PC-9 (cell line): Measurements from ENCODE around the gene VDR. TPM values are rescaled to one million over a fixed set of nuclear protein-coding genes. Genes with fewer than 3 reads are reported as not detected.

Experiments
- BruUV-seq: library from RNA; stranded (reverse); fragments of 400-500 nt; replicated peaks from 2 replicates; lab custom pipeline; 2021; lab: Mats Ljungman, UMichigan
- CTCF ChIA-PET: fragments of 300-600 bp; sonication (Branson Sonifier 250); formaldehyde crosslinking; loops from one replicate; lab custom pipeline; 2022; ENCODE audit warnings: antibody characterized with exemption; lab: Charles Lee
- POLR2A ChIA-PET: fragments of 300-600 bp; sonication (Branson Sonifier 250); formaldehyde crosslinking; loops from one replicate; lab custom pipeline; 2022; ENCODE audit warnings: antibody characterized with exemption; ENCODE audit not compliant: unreplicated experiment; lab: Charles Lee
- DNase-seq, 2 experiments: peaks; one replicate each; pipeline versions ENCODE4 v3.0.0 to v3.0.0-alpha.2; 2015 to 2022; ENCODE audit warnings: mixed read lengths in 1 of 2
- H2AFZ ChIP-seq: fragments of 200-600 bp; sonication (generic); 2 replicates; pipeline ENCODE4 v1.8.1; 2017; ENCODE audit warnings: antibody characterized with exemption
- H3F3A ChIP-seq: fragments of 200-600 bp; sonication (generic); 2 replicates; pipeline ENCODE4 v1.8.1; 2017; ENCODE audit warnings: antibody characterized with exemption, mild to moderate bottlenecking, low read depth; ENCODE audit not compliant: insufficient read depth
- H3K27ac ChIP-seq: fragments of 200-600 bp; sonication (generic); 2 replicates; pipeline ENCODE4 v1.6.1; 2016; ENCODE audit warnings: mixed run types
- H3K27me3 ChIP-seq: fragments of 200-600 bp; sonication (generic); 2 replicates; pipeline ENCODE4 v1.6.1; 2016; ENCODE audit warnings: low read depth, mixed run types; ENCODE audit not compliant: insufficient read depth
- H3K36me3 ChIP-seq: fragments of 200-600 bp; sonication (generic); 2 replicates; pipeline ENCODE4 v1.6.1; 2016; ENCODE audit warnings: low read depth, mixed run types
- H3K4me1 ChIP-seq: fragments of 200-600 bp; sonication (generic); replicated peaks from 2 replicates; pipeline ENCODE4 v1.6.1; 2016; ENCODE audit warnings: mixed run types; ENCODE audit not compliant: insufficient read depth
- H3K4me2 ChIP-seq: fragments of 200-600 bp; sonication (generic); 2 replicates; pipeline ENCODE4 v1.6.1; 2017; ENCODE audit warnings: mixed run types
- H3K4me3 ChIP-seq: fragments of 200-600 bp; sonication (generic); 2 replicates; pipeline ENCODE4 v1.6.1; 2016; ENCODE audit warnings: mixed run types
- H3K79me2 ChIP-seq: fragments of 200-600 bp; sonication (generic); 2 replicates; pipeline ENCODE4 v1.6.1; 2017; ENCODE audit warnings: low read depth, mixed run types
- H3K9me2 ChIP-seq: fragments of 200-600 bp; sonication (generic); 2 replicates; pipeline ENCODE4 v1.8.1; 2017; ENCODE audit warnings: mild to moderate bottlenecking; ENCODE audit not compliant: insufficient read depth
- H3K9me3 ChIP-seq: fragments of 200-600 bp; sonication (generic); 2 replicates; pipeline ENCODE4 v1.8.1; 2016; ENCODE audit warnings: low read depth; ENCODE audit not compliant: insufficient read depth
- H4K20me1 ChIP-seq: fragments of 200-600 bp; sonication (generic); 2 replicates; pipeline ENCODE4 v1.8.1; 2017; ENCODE audit not compliant: insufficient read depth
- EZH2 ChIP-seq: fragments of 200-600 bp; sonication (generic); IDR thresholded peaks from 2 replicates; pipeline ENCODE4 v1.8.0; 2017; ENCODE audit warnings: antibody characterized with exemption, low read depth
- intact Hi-C: fragments of 100-400 bp; cut with micrococcal nuclease; formaldehyde crosslinking; loops from one replicate; pipeline ENCODE4 v1.10.0; 2022; ENCODE audit not compliant: unreplicated experiment
- total RNA-seq: library from RNA; stranded (reverse); gene quantifications from 2 replicates; pipeline ENCODE4 v1.2.3, GENCODE V29; 2021
- TF ChIP-seq, protein P1 (sequence below): fragments of 200-600 bp; sonication (generic); conservative IDR thresholded peaks from 2 replicates; pipeline ENCODE4 v1.6.1; 2017; ENCODE audit warnings: mixed run types, antibody characterized with exemption, mild to moderate bottlenecking, moderate library complexity

Gene VDR
- total RNA-seq, 1 experiment from 2014 or later = 12.3 TPM

DNA sequence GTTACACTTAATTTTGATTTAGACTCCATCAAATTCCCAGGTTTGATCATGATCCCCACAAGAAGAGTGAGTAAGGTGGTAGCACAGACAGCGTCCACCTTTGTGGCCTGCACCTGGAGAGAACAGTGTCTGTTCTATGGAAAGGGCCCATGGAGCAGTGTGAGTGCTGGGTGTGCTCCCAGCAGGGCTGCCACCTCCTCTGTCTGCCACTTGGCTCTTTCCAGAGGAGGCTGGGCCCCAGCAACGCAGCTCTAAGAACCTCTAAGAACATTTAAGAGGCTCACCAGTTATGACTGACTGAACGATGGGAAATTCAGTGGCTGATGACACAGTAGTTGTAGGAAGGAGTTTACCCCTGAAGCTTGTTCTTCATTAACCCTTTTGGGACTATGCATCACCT lies 17.3 kb downstream of the VDR start:
- no peaks in the 10 kb centered on the region for H3K27me3 ChIP-seq
- no peak for DNase-seq
- no peaks in the 10 kb centered on the region for H3K4me1 ChIP-seq
- intact Hi-C loops = no loop called here
- TF ChIP-seq, protein P1, sequence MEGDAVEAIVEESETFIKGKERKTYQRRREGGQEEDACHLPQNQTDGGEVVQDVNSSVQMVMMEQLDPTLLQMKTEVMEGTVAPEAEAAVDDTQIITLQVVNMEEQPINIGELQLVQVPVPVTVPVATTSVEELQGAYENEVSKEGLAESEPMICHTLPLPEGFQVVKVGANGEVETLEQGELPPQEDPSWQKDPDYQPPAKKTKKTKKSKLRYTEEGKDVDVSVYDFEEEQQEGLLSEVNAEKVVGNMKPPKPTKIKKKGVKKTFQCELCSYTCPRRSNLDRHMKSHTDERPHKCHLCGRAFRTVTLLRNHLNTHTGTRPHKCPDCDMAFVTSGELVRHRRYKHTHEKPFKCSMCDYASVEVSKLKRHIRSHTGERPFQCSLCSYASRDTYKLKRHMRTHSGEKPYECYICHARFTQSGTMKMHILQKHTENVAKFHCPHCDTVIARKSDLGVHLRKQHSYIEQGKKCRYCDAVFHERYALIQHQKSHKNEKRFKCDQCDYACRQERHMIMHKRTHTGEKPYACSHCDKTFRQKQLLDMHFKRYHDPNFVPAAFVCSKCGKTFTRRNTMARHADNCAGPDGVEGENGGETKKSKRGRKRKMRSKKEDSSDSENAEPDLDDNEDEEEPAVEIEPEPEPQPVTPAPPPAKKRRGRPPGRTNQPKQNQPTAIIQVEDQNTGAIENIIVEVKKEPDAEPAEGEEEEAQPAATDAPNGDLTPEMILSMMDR = no peak
- TF ChIP-seq EZH2 = no peak
- H3K9me3 ChIP-seq = no peaks in the 10 kb centered on the region
- no peak overlapping the region for H2AFZ ChIP-seq
- H3F3A ChIP-seq = no peaks in the 10 kb centered on the region
- H4K20me1 ChIP-seq = no peaks in the 10 kb centered on the region
- BruUV-seq = no TSS peak
- H3K9me2 ChIP-seq = no peaks in the 10 kb centered on the region
- H3K4me3 ChIP-seq = no peak overlapping the region
- ChIA-PET POLR2A (no interaction called here), CTCF (interaction anchor here (1.2 kb wide), 1 partner anchor 59 kb away, joined by 3 read pairs; no protein-coding TSS in a partner anchor)
- no peak overlapping the region for H3K4me2 ChIP-seq
- H3K27ac ChIP-seq = no peak overlapping the region
- H3K79me2 ChIP-seq = no peaks in the 10 kb centered on the region
- no peaks in the 10 kb centered on the region; the same call in 1 of the 2 replicates for H3K36me3 ChIP-seq

DNA sequence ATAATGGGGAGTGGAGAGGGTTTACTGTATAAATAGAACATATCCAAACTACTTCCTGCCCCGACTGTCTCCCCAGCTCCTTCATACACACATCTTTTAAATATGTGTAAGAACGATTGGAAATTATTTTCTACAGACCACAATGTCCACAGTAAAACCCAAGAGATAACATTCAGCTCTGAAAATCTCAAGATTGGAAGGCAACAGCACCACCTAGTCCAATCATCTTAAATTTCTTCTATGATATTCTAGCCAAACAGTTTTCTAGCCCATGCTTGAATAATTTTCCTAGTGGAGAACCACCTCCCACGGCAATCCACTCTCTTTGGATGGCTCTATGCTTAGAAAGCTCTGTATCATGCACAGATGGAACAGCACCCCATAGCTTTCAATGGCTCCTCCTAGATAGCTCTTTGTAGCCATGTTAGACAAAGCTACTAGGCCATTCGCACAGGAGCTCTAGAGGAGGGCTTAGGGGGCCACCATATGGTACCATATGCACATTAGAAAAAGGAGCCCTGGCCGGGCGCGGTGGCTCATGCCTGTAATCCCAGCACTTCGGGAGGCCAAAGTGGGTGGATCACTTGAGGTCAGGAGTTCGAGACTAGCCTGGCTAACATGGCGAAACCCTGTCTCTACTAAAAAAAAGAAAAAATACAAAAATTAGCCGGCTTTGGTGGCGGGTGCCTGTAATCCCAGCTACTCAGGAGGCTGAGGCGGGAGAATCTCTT lies 18.1 kb downstream of the VDR start:
- H3K4me3 ChIP-seq = no peak overlapping the region
- ChIA-PET CTCF (interaction anchor here (1.2 kb wide), 1 partner anchor 60 kb away, joined by 3 read pairs; no protein-coding TSS in a partner anchor), POLR2A (no interaction called here)
- TF ChIP-seq, protein P1 = no peak
- TF ChIP-seq EZH2 = no peak
- H3K27me3 ChIP-seq = no peaks in the 10 kb centered on the region
- no peaks in the 10 kb centered on the region for H3F3A ChIP-seq
- H3K4me2 ChIP-seq = no peak overlapping the region
- intact Hi-C loops = no loop called here
- no peak overlapping the region for H2AFZ ChIP-seq
- H3K27ac ChIP-seq = no peak overlapping the region
- H3K9me3 ChIP-seq = no peaks in the 10 kb centered on the region
- H4K20me1 ChIP-seq = no peaks in the 10 kb centered on the region
- H3K9me2 ChIP-seq = no peaks in the 10 kb centered on the region
- H3K4me1 ChIP-seq = peaks cover 8% of the 10 kb centered on the region
- BruUV-seq = no TSS peak
- no peaks in the 10 kb centered on the region for H3K79me2 ChIP-seq
- no peak for DNase-seq
- H3K36me3 ChIP-seq = no peaks in the 10 kb centered on the region; the same call in 1 of the 2 replicates

DNA sequence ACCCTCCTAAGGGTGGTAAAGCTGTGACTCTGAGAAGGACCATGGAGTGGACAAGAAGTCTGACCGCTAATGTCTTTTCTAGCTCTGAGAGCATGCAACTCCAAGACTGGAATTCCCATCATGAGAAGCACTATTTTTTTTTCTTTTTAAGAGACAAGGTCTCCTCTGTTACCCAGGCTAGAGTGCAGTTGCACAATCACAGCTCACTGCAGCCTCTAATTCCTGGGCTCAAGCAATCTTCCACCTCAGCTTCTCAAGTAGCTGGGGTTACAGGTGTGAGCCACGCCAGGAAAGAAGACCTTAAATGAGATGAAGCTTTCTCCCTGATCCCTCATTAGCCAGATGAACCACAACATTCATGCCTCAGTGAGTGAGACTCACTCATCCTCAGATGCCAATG lies 19.2 kb downstream of the VDR start:
- H3K9me2 ChIP-seq = no peaks in the 10 kb centered on the region
- no peaks in the 10 kb centered on the region for H3F3A ChIP-seq
- DNase-seq = no peak
- CTCF ChIA-PET = interaction anchor here (0.6 kb wide), 1 partner anchor 122 kb away, joined by 4 read pairs; no protein-coding TSS in a partner anchor
- no peak overlapping the region for H2AFZ ChIP-seq
- no peaks in the 10 kb centered on the region for H3K9me3 ChIP-seq
- H3K4me1 ChIP-seq = peaks cover 15% of the 10 kb centered on the region
- intact Hi-C loops = no loop called here
- no peaks in the 10 kb centered on the region for H3K27me3 ChIP-seq
- no peaks in the 10 kb centered on the region for H4K20me1 ChIP-seq
- H3K36me3 ChIP-seq = no peaks in the 10 kb centered on the region
- H3K4me3 ChIP-seq = no peak overlapping the region
- no TSS peak for BruUV-seq
- no peak for TF ChIP-seq EZH2
- TF ChIP-seq, protein P1 = no peak
- H3K27ac ChIP-seq = no peak overlapping the region
- no peaks in the 10 kb centered on the region for H3K79me2 ChIP-seq
- POLR2A ChIA-PET = no interaction called here
- H3K4me2 ChIP-seq = no peak overlapping the region
